ENCODE results near the gene LRRC10B.

DNA sequence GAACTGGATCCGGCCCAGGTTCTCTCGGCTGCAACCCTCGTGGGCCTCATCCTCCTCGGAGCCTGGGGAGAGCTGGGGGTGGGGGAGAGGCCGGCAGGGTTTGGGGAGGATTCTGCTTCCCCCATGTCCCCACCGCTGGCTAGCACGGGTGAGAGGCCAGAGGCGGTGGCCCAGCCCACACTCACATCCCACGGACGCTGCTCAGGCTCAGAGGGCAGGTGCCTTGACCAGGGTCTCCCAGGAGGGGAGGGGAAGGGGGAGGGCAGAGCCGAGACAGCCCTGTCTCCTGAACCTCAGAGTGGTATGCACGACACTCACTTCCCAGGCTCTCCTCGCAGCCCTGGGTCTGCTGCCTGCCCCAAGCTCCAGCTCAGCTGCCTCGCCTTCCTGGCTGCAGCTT, 19.6 kb downstream of the LRRC10B start:
- no peak for TF ChIP-seq CTCF (IDR thresholded peaks at IDR 0.05)
- TF ChIP-seq EZH2phosphoT487 (IDR thresholded peaks at IDR 0.05) = no peak
